Omental fat pad (tissue), 4 donors: ENCODE data around the gene GSE1. TPM values are rescaled to one million over a fixed set of nuclear protein-coding genes. Genes with fewer than 3 reads are reported as not detected.

Experiments used
- ATAC-seq: fragments of 150-250 bp; one replicate; pipeline ENCODE4 v1.9.1; 2016; ENCODE audit warnings: mild to moderate bottlenecking, moderate library complexity; ENCODE audit not compliant: low FRiP score
- DNase-seq: peaks from one replicate; pipeline ENCODE4 v3.0.0-alpha.2; 2019; ENCODE audit warnings: low spot score
- total RNA-seq, 4 donors: library from RNA; depleted of rRNA; stranded (reverse); fragments of >200 nt; gene quantifications; one replicate each; pipeline ENCODE4 v1.1.0, GENCODE V29; 2016
- TF ChIP-seq, protein P1 (sequence below), 3 donors: fragments of 450-650 bp; IDR thresholded peaks; one replicate each; pipeline ENCODE4 v1.5.1; 2016 to 2017; ENCODE audit warnings: antibody characterized with exemption in 3 of 3, mild to moderate bottlenecking in 3 of 3, moderate library complexity in 2 of 3

The GSE1 gene
- total RNA-seq, 4 donors from 2014 or later, result 50.9 to 181 (median 90.9) TPM

DNA sequence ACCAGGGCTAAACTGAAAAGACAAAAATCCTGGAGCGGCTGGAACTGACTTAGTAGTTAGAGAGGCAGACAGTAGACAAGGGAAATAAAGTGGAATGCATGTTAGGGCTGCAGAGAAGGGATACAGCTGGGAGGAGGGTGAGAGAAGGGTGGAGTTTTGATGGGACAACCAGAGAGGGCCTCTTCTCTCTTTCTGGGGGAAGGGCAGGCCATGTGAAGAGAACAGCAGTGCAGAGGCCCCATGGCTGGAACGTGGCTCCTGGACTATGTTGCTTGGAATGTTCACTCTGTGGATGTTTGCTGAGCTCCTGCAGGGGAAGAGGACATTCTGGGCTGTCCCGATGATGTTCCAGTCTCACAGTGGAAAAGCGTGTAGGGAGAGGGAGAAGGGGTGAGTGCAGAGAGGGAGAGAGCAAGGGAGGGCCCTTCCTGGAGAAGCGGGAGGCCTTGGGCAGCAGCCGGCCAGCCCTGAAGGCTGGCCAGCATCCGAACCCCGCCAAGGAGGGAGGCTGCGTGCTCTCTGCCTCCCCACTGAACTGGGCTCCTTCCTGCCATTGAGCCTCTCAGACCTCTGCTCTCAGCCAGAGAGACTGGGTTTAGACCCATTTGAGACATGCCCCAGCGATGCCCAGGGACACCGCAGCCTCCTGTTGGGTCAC lies 33.1 kb upstream of the GSE1 start:
- ATAC-seq, result no peak
- DNase-seq, result no peak
- TF ChIP-seq, protein P1, sequence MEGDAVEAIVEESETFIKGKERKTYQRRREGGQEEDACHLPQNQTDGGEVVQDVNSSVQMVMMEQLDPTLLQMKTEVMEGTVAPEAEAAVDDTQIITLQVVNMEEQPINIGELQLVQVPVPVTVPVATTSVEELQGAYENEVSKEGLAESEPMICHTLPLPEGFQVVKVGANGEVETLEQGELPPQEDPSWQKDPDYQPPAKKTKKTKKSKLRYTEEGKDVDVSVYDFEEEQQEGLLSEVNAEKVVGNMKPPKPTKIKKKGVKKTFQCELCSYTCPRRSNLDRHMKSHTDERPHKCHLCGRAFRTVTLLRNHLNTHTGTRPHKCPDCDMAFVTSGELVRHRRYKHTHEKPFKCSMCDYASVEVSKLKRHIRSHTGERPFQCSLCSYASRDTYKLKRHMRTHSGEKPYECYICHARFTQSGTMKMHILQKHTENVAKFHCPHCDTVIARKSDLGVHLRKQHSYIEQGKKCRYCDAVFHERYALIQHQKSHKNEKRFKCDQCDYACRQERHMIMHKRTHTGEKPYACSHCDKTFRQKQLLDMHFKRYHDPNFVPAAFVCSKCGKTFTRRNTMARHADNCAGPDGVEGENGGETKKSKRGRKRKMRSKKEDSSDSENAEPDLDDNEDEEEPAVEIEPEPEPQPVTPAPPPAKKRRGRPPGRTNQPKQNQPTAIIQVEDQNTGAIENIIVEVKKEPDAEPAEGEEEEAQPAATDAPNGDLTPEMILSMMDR (IDR thresholded peaks at IDR 0.05), result no peak

DNA sequence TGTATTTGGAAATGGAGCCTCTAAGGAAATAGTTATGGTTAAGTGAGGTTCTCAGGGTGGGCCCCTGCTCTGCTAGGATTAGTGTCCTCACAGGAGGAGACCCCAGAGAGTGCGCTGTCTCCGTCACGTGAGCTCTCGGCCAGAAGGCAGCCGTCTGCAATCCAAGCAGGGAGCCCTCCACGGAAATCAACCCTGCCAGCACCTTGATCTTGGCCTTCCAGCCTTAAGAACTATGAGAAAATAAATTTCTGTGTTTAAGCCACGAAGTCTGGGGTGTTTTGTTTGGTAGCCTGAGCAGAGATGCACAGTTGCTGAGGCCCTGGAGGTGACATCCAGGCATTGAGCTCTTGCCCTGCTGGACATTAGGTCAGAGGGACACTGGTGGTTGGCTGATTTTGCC lies 32.4 kb upstream of the GSE1 start:
- DNase-seq (no peak), ATAC-seq (no peak)
- TF ChIP-seq, protein P1 (IDR thresholded peaks at IDR 0.05), result no peak

DNA sequence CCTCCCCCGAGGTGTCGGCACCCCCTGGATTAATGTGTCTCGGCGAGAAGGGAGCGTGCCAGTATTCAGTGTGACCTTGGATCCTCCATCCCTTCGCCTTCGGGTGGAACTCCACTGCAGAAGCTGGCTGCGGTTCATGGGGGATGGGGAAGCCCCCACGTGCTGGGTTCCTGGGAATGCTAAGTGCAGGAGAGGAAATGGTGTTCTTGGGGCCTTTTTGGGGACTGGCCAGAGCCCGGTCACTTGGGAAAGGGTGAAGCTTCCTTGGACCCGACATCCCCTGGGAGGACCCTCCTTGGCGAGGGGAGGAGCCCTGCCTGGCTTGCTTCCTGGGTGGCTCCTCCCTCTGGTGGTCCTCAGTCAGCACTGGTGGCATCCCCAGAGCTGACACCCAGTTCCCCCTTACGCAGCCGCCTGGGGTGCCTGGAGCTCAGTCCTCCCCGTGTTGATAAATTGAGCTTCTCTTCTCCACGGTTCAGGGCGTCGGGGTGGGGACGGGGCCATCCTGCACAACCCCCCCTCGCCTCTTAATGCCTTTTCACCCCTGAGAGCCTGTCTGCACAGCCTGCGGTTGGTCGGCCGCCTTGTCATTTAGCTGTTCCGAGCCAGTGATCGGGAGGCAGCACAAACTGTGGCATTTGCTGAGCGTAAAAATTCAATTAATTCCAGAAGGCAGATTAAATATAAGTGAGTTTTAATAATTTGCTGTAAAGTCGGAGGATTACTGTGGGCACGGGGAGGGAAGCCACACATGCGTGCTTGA lies 30.7 kb upstream of the GSE1 start:
- TF ChIP-seq, protein P1 (IDR thresholded peaks at IDR 0.05), result no peak
- ATAC-seq (no peak), DNase-seq (no peak)

DNA sequence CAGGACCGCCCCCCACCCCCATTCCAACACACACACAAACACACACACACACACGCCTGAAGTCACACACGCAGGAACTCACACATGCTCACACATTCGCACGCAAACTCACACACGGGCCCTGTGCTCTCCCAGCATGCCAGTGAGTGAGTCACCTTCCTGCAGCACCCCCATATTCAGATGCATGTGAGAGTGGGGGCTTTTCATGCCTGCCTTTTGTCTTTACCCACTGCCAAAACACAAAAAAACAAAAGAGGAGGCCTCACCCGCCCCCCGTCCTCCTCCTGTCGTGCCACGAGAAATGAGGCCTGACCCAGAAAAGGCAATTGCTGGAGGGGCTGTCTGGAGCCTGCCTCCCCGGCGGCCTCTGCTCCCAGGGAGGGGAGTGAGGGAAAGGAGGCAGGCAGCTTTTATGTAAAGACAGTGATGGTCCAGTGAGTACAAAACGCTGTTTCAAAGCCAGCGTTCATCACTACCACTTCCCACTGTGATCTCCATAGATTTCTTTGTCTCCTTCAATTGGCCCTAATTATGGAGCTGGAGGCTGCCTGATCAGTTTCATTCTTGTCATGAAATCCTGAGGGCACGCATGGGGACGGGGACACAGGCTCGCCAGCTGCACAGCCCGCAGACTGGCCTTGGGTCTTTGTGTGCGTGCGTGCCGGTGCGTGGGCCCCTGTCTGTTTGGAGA lies 29.5 kb upstream of the GSE1 start:
- DNase-seq (no peak), ATAC-seq (no peak)
- TF ChIP-seq, protein P1 (IDR thresholded peaks at IDR 0.05), result no peak

DNA sequence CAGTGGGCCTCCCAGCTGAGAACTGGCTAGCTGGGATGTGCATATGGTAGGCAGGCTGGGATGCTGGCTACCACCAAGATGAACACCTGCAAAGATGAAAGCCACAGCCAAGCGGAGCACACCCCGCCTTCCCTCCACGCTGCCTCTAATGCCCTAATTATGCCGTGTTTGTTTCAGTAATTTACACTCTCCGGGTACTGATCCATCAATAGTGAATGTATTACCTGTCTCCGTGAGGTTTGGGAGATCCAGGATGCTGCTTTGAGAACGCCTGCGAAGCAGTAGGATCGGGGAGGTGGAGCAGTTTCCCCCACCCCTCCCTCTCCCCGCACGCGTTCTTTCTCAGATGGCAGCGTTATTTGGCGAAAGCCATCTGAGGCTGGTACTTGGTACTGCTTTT lies 28.9 kb upstream of the GSE1 start:
- TF ChIP-seq, protein P1 (IDR thresholded peaks at IDR 0.05), result no peak
- ATAC-seq (no peak), DNase-seq (no peak)

DNA sequence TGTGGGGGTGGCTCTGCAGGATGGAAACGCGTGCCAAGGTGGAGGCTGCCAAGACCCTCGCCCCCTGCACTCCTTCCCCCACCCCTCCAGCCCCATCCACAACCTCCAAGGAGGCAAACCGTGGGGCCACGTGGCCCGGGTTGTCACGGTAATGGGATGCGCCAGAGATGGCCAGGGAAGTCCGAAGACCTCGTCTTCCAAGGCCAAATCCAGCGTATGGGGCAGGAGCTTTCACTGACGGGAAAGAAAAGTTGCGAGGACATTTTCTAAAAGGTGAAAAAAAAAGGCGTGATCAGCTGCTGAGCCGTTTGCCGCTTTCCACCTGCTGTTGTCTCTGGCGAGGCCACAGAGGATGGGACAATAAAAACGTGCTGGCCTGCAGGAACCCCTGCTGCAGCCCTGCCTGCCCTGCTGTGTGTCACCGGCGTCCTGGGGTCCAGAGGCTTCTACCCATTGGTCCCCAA lies 28.3 kb upstream of the GSE1 start:
- TF ChIP-seq, protein P1 (IDR thresholded peaks at IDR 0.05), result no peak
- ATAC-seq (no peak), DNase-seq (no peak)
